Activated T-cell treated with anti-CD3 and anti-CD28 coated beads, Interleukin-2, amount 50 U/mL, for 1 hour (primary cell): ENCODE results near the gene ATP11A.

Experiments used
- DNase-seq: peaks from one replicate; pipeline ENCODE4 v3.0.0-alpha.2; 2020

ATP11A gene

DNA sequence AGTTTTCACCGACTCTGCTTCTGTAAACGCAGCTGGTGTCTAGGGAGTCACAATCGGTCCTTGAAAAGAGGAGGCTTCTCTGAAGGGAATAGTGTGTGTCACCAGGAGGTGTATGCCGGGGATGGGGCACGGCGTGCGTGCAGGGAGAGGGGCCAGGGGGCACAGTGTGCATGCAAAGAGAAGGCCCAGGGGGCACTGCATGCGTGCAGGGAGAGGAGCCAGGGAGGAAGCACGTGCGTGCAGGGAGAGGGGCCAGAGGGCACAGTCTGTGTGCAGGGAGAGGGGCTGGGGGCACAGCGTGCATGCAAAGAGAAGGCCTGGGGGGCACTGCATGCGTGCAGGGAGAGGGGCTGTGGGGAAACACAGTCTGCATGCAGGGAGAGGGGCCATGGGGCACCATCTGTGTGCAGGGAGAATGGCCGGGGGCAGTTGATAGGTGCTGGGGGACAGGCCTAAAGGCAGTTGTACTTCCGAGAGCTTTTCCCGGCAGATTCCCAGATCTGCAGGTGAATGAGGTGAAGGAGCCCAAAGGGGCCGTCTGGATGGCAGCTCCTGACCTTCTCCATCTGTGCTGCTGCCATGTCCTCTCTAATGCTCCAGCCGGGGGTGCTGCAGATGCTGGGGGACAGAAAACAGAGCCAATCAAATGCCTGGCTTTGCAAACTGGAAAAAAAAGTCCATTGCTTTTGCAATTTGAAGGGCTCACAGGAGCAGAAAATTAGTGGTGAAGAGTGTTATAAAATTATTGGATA, 36.4 kb downstream of the ATP11A start:
- DNase-seq, result no peak

GRCh38 chr13:112727581-112727980, 37.7 kb downstream of the ATP11A start:
- DNase-seq, result no peak

- no peak for DNase-seq
Observed at GRCh38 chr13:112728375-112729126, 38.7 kb downstream of the ATP11A start.

- DNase-seq, result no peak
Observed at GRCh38 chr13:112729408-112729807, 39.6 kb downstream of the ATP11A start.

DNA sequence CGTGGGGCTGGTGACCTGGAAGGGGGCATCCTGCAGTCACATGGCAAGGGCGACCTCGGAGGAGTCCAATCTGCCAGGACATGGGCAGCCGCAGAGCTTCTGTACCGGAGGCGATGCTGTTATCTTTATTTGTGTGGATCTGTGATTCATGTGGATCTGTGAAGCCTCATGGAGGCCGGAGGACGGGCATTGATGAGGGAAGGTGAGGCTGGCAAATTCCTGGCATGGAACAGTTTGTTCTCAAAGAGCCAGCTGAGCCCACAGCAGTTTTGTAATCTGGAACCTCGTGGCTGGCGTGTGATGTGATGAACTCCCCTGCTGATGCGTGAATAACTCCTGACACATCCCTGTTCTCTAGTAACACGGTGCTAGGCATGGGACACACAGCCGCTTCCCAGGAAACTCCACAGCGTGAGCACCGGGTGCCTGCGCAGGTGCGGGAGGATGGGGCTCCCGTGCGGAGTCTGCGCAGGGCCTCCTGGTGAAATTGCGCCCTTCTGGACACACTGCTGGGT, 40.4 kb downstream of the ATP11A start:
- DNase-seq, result no peak

DNA sequence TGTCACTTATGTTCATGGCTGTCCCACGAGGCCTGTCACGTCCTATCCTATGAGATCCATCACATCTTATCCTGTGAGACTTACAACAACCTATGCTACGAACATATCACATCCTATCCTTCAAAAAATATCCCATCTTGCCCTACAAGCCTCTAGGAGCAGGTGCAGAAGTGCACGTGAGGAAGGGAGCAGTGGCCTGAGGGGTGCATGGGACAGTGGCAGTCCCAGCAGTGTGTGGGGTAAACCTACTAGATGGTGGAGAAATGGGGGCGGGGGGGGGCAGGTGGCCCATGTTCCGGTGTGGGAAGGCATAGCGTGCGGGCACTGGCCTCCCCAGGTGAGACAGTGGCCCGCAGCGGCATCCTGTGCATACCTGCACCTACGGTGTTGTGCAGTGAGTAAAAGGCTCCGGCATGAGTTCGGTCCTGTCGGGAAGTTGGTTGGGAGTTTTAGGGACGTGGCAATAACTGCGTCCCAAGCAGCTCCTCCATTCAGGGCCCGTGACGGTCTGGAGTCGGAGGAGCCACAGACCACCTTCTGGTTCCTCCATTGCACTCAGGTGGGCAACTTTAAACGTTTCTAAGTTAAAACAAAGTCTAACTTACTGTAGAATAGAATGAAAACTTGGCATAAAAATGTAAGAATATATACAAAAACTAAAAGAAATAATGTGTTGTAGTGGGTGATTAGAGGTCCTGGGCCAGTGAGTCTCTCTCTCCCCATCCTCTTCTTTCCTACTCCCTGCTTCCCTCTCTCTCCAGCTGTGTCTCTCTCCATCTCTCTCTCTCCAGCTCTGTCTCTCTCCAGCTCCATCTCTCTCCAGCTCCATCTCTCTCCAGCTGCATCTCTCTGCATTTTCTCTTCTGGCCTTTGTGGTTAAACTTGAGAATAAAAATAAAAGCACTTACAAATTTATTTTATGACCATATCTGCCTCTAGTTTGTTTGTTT, 42.1 kb downstream of the ATP11A start:
- no peak for DNase-seq

GRCh38 chr13:112732679-112733078, 42.8 kb downstream of the ATP11A start:
- no peak for DNase-seq

DNA sequence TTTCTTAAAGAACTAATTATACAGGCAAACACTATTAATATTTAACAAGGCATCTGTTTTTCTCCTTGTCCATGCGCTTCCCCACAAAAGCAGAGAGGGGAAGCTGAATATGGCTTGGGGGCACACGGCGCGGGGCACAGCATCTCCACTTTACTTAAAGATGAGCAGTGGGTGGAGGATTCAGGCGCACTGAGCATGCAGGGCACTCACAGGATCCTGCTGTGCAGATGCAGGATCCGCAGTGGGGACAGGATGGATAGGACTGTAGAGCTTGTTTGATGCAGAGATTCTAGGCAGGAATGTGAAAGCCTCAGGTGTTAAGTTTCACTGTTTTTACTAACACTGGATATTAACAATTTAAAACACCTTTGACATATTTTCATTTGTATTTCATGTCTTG, 43.3 kb downstream of the ATP11A start:
- no peak for DNase-seq

DNA sequence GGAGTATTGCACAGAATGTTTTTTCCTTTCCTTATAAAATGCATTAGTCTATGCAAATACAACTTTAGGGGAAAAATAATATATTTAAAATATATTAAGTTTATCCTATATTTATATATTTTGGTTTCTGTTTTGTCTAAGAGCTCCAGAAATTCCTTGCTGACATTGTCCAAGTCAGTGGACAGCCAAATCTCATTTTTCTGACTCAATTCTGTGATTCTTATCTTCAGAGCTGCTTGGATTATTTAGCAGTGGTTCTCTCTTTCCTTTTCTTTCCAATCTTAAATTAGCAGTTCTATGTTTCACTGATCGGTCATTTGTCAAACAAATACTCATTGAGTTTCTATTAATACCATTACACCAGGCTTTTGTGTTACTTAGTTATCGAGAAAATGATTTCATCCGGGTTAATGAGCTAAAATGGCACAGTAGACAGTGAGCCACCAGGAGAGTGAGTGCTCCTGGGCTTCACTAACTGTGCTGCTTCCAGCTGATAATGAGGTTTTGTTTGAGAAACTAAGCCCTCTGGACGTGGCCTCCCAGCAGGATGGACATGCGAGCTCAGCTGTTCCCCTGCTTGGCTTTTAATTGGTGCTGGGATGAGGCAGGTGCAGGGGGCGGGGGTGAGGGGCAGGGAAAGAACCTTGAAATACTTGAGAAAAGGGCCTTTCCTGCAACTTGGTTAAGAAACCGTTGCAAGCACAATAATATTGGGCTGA, 44.0 kb downstream of the ATP11A start:
- DNase-seq, result no peak

DNA sequence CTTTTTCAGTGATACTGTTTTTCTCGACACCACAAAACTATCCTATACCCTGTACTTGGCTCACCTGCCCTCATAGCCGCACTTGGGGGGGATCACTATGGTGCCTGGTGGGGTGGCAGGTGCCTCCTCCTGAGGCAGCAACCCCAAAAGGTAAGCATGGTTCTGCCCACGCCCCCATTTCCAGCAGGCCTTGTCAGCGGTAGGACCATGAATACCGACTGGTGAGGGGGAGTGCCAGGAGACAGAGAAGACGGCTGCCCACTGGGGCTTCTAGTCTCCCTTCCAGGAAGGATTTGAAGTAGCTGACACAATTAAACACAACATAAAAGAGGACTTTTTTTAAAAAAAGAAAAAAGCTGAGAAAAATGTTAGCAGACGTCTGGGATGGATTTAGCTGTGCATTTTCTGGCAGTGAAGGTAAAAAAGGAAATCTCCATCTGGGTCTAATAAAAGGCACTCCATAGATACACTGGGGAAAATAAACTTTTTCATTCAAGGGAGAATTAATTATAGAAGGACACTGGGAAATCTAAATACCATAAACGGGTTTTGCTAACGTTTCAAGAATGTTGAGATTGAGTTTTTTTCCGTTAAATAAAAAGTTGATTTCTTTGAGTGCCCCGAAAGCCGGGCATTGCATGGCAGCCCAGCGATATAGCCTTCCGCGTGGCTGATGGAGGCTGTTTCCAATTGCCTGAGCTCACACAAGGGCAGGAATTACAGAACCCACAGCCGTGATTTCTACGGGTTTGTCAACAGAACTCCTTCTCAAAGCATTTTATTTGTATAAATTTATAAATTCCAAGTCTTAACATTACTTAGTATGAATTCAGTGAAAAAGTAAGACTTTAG, 45.1 kb downstream of the ATP11A start:
- no peak for DNase-seq

GRCh38 chr13:112735791-112736190, 46.0 kb downstream of the ATP11A start:
- DNase-seq, result no peak

DNA sequence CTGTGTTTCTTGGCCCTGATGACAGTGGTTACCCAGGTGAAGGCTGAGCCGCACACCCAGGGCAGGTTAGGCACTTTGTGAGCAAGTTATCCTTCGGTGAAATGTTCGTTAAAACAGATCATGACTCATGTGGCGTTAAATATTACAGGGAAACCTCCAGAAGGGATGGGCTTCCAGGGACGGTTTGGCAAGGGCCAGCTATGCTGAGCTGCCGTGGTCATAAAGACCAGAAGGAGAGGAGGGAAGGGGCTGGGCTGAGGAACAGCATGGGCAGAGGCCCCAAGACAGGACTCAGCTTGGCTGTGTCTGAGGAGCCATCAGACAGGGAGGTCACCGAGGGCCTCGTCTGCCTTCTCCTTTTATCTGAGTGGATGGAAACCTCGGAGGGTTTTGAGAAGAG, 47.5 kb downstream of the ATP11A start:
- DNase-seq, result no peak

- no peak for DNase-seq
Observed at GRCh38 chr13:112738606-112739005, 48.8 kb downstream of the ATP11A start.

- DNase-seq, result no peak
Observed at GRCh38 chr13:112740502-112741131, 50.8 kb downstream of the ATP11A start.

GRCh38 chr13:112741185-112741755, 51.4 kb downstream of the ATP11A start:
- DNase-seq, result no peak

- no peak for DNase-seq
Observed at GRCh38 chr13:112741835-112742570, 52.2 kb downstream of the ATP11A start.

- DNase-seq, result no peak
Observed at GRCh38 chr13:112742583-112742982, 52.7 kb downstream of the ATP11A start.

DNA sequence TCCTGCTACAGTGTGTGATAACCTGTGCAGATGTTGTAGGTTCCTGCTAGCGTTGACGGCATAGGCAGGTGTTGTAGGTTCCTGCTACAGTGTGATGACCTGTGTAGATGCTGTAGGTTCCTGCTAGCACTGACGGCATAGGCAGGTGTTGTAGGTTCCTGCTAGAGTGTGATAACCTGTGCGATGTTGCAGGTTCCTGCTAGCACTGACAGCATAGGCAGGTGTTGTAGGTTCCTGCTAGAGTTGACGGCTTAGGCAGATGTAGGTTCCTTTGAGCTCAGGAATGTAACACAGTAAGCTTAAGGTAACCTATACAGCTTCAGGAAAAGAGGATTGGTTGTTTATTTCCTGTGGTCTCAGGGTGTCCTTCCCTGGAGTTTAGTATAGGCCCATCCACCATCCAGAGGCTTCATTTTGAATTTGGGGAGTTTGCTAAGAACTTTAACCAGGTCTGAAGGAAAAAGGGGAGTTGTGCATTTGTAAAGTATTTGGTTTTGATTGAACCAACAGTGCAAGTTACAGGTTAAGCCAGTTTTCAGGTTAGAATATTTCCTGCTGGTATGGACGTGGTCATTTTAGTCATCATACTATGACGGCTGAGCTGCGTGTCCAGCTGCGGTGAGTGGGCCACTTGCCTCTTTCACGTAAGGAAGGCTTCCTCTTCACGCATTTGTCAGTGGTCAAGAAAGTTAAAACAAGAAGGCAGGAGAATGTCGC, 53.8 kb downstream of the ATP11A start:
- DNase-seq, result no peak
